Measurements from ENCODE around the gene LGALS13. TPM values are rescaled to one million over a fixed set of nuclear protein-coding genes. Genes with fewer than 3 reads are reported as not detected.

LGALS13 gene, protein sequence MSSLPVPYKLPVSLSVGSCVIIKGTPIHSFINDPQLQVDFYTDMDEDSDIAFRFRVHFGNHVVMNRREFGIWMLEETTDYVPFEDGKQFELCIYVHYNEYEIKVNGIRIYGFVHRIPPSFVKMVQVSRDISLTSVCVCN
- not detected for polyA plus RNA-seq
- long read RNA-seq, donor 1: 0 reads
- long read RNA-seq, donor 2: 0 reads
- long read RNA-seq, donor 3: 0 reads
- long read RNA-seq, donor 4: 0 reads
- long read RNA-seq, donor 5: 0 reads
- long read RNA-seq, donor 6, partial matches to known transcripts: 0 of 2 reads
- long read RNA-seq, donor 6, other reads (novel, unspliced or antisense): 0 of 2 reads
- long read RNA-seq, donor 7: 0 reads
- long read RNA-seq, donor 8: 0 reads
- long read RNA-seq, donor 9: 0 reads
- long read RNA-seq, donor 10: 0 reads
- long read RNA-seq, donor 11: 0 reads

GRCh38 chr19:39602224-39602623 is at the start of gene LGALS13:
Gene LGALS13, plus strand, starts transcription at chr19:39602524. Its CDS starts 45 bp downstream, at chr19:39602569.
- no peaks in the 10 kb centered on the region for H3K9me3 ChIP-seq (ENCODE audit: control insufficient read depth, low read depth, low read length)
- H3K36me3 ChIP-seq (ENCODE audit: control insufficient read depth, insufficient read depth, low read length): no peaks in the 10 kb centered on the region
- no peaks in the 10 kb centered on the region for H3K27me3 ChIP-seq (ENCODE audit: control insufficient read depth, insufficient read depth, low read length)
- no peak within 1 kb of the TSS for H3K27ac ChIP-seq (ENCODE audit: low read length)
- WGBS (ENCODE audit: insufficient coverage, low lambda C conversion rate): no CpG with 5 or more reads among the region's 5 CpGs
- H3K4me1 ChIP-seq (ENCODE audit: control insufficient read depth, insufficient read depth, low read length): no peaks in the 10 kb centered on the region
- H3K4me3 ChIP-seq (ENCODE audit: low read length): no peak within 1 kb of the TSS
- no peak for DNase-seq

DNA sequence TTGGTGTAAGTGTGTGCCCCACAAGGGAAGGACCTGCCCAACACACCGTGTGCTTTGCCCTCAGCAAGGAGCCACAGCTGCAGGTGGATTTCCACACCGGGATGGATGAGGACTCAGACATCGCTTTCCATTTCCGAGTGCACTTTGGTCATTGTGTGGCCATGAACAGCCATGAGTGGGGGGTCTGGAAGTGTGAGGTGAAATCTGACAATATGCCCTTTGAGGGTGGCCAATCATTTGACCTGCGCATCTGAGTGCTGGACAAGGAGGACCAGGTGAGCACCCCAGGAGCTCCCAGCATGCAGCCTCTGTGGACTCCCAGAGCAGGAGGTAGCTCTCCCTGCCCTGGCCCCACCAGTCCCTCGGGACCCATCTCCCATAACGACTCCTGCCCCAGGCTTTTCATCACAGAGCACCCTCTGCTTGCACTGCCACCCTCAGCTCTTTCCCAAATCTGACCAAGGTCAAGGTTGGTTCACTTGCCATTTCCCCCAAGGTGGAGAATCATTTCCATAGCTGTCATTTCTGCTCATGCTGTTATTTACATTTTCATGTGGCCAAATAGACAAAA is 49.2 kb upstream of the LGALS13 start:
- no peak for DNase-seq
- no CpG with 5 or more reads among the region's 7 CpGs for WGBS (ENCODE audit: insufficient coverage, low lambda C conversion rate)

GRCh38 chr19:39554701-39555311 is 47.5 kb upstream of the LGALS13 start:
- Histone ChIP-seq H3K4me3 (ENCODE audit: low read length) (no peak overlapping the region), H3K27ac (ENCODE audit: low read length) (no peak overlapping the region), H3K9me3 (ENCODE audit: control insufficient read depth, low read depth, low read length) (no peaks in the 10 kb centered on the region), H3K36me3 (ENCODE audit: control insufficient read depth, insufficient read depth, low read length) (no peaks in the 10 kb centered on the region), H3K27me3 (ENCODE audit: control insufficient read depth, insufficient read depth, low read length) (peaks cover 12% of the 10 kb centered on the region), H3K4me1 (ENCODE audit: control insufficient read depth, insufficient read depth, low read length) (no peaks in the 10 kb centered on the region)
- DNase-seq: no peak
- 80% methylated on average over 1 of the region's 4 CpGs for WGBS (ENCODE audit: insufficient coverage, low lambda C conversion rate)

More for the DNA sequence above, 49.2 kb upstream of the LGALS13 start:
- Histone ChIP-seq H3K27me3 (ENCODE audit: control insufficient read depth, insufficient read depth, low read length) (peaks cover 3% of the 10 kb centered on the region), H3K4me3 (ENCODE audit: low read length) (no peak overlapping the region), H3K9me3 (ENCODE audit: control insufficient read depth, low read depth, low read length) (no peaks in the 10 kb centered on the region), H3K4me1 (ENCODE audit: control insufficient read depth, insufficient read depth, low read length) (no peaks in the 10 kb centered on the region), H3K27ac (ENCODE audit: low read length) (no peak overlapping the region), H3K36me3 (ENCODE audit: control insufficient read depth, insufficient read depth, low read length) (no peaks in the 10 kb centered on the region)

- Histone ChIP-seq H3K4me3 (ENCODE audit: low read length) (no peak overlapping the region), H3K4me1 (ENCODE audit: control insufficient read depth, insufficient read depth, low read length) (no peaks in the 10 kb centered on the region), H3K36me3 (ENCODE audit: control insufficient read depth, insufficient read depth, low read length) (no peaks in the 10 kb centered on the region), H3K27ac (ENCODE audit: low read length) (no peak overlapping the region), H3K27me3 (ENCODE audit: control insufficient read depth, insufficient read depth, low read length) (peaks cover 13% of the 10 kb centered on the region), H3K9me3 (ENCODE audit: control insufficient read depth, low read depth, low read length) (no peaks in the 10 kb centered on the region)
- no peak for DNase-seq
- WGBS (ENCODE audit: insufficient coverage, low lambda C conversion rate): no CpG with 5 or more reads among the region's 1 CpG
These were observed 46.4 kb upstream of the LGALS13 start for GRCh38 chr19:39555883-39556282.

DNA sequence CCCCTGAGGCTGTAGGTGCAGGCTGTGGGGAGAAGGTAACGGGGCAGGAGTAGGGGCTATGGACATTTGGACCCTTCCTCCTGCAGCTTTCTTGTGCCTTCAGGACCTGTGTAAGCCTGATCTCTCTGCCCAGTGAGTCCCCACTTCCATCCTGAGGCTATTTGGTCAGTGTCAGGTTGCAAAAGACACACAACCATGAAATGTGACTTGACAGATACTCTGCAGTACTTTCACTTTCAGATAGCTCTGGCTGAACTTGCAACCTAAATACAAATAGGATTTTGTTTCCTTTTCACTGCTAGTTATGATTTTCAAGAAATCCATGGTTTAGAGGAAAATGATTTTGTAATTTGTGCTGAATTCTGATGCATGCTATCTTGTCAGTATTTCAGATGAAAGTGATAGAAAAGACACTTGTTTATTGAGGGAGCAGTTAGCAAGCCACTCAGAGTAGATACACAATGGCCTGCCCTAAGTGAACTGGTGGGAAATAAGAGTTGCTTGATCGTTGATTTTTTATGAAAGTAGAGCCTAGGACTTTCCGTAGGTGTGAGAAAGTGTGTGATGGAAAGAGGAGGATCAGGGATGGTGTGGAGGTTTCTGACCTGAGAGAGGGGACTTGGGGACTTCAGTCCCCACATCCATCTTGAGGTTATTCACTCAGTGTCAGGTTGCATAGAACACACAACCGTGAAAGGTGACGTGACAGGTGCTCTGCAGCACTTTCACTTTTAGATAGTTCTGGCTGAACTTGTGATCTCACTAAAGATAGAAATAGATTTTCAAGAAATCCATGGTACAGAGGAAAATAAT is 44.3 kb upstream of the LGALS13 start:
- Histone ChIP-seq H3K4me1 (ENCODE audit: control insufficient read depth, insufficient read depth, low read length) (no peaks in the 10 kb centered on the region), H3K27ac (ENCODE audit: low read length) (no peak overlapping the region), H3K36me3 (ENCODE audit: control insufficient read depth, insufficient read depth, low read length) (no peaks in the 10 kb centered on the region), H3K27me3 (ENCODE audit: control insufficient read depth, insufficient read depth, low read length) (peaks cover 13% of the 10 kb centered on the region), H3K9me3 (ENCODE audit: control insufficient read depth, low read depth, low read length) (no peaks in the 10 kb centered on the region), H3K4me3 (ENCODE audit: low read length) (no peak overlapping the region)
- no peak for DNase-seq
- 60% methylated on average over 1 of the region's 5 CpGs for WGBS (ENCODE audit: insufficient coverage, low lambda C conversion rate)

DNA sequence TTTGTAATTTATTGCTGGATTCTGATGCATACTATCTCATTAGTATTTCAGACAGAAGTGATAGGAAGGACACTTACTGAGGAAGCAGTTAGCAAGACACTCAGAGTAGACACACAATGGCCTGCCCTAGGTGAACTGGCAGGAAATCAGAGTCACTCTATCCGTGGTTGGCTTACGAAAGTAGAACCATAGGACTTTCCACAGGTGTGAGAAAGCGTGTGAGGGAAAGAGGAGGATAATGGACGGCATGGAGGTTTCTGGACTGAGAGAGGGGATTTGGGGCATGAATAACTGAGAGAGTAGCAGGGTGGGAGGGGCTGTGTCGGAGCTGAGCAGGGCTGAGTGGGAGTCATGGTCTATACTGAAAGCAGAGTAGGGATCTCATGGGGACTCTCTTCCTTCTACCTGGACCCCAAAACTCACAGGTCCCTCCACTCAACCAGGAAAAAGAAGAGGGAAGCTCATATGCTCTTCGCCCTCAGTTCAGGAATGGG is 43.7 kb upstream of the LGALS13 start:
- H3K4me1 ChIP-seq (ENCODE audit: control insufficient read depth, insufficient read depth, low read length): no peaks in the 10 kb centered on the region
- H3K36me3 ChIP-seq (ENCODE audit: control insufficient read depth, insufficient read depth, low read length): no peaks in the 10 kb centered on the region
- H3K9me3 ChIP-seq (ENCODE audit: control insufficient read depth, low read depth, low read length): no peaks in the 10 kb centered on the region
- H3K27me3 ChIP-seq (ENCODE audit: control insufficient read depth, insufficient read depth, low read length): peaks cover 13% of the 10 kb centered on the region
- H3K4me3 ChIP-seq (ENCODE audit: low read length): no peak overlapping the region
- H3K27ac ChIP-seq (ENCODE audit: low read length): no peak overlapping the region
- WGBS (ENCODE audit: insufficient coverage, low lambda C conversion rate): 100% methylated on average over 1 of the region's 6 CpGs
- no peak for DNase-seq

DNA sequence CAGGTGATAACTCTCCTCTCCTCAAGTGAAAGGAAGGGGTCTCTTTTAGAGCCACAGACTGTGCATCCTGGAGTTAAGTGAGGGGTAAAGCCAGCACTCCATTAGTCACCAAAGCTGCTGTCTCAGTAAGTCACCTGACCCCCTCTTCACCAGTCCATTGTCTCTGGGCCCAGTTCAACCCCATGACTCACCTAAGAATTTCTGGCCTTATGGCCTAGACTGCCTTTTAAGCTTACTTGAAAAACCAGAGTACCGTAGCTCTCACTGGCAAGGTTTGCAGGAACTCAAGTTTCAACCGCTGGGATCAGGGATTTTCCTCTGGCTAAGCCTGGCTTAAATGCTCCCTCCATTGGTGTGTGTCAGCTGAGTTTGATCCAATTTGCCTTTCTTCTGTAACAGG is 38.9 kb upstream of the LGALS13 start:
- Histone ChIP-seq H3K4me1 (ENCODE audit: control insufficient read depth, insufficient read depth, low read length) (no peaks in the 10 kb centered on the region), H3K9me3 (ENCODE audit: control insufficient read depth, low read depth, low read length) (no peaks in the 10 kb centered on the region), H3K27me3 (ENCODE audit: control insufficient read depth, insufficient read depth, low read length) (peaks cover 13% of the 10 kb centered on the region), H3K4me3 (ENCODE audit: low read length) (no peak overlapping the region), H3K27ac (ENCODE audit: low read length) (no peak overlapping the region), H3K36me3 (ENCODE audit: control insufficient read depth, insufficient read depth, low read length) (no peaks in the 10 kb centered on the region)
- no CpG with 5 or more reads among the region's 2 CpGs for WGBS (ENCODE audit: insufficient coverage, low lambda C conversion rate)
- DNase-seq: no peak

GRCh38 chr19:39566064-39566463 is 36.3 kb upstream of the LGALS13 start:
- H3K27ac ChIP-seq (ENCODE audit: low read length): no peak overlapping the region
- no peaks in the 10 kb centered on the region for H3K9me3 ChIP-seq (ENCODE audit: control insufficient read depth, low read depth, low read length)
- no peak overlapping the region for H3K4me3 ChIP-seq (ENCODE audit: low read length)
- WGBS (ENCODE audit: insufficient coverage, low lambda C conversion rate): 50% methylated on average over 2 of the region's 3 CpGs
- H3K4me1 ChIP-seq (ENCODE audit: control insufficient read depth, insufficient read depth, low read length): no peaks in the 10 kb centered on the region
- DNase-seq: no peak
- no peaks in the 10 kb centered on the region for H3K36me3 ChIP-seq (ENCODE audit: control insufficient read depth, insufficient read depth, low read length)
- peaks cover 3% of the 10 kb centered on the region for H3K27me3 ChIP-seq (ENCODE audit: control insufficient read depth, insufficient read depth, low read length)

GRCh38 chr19:39568604-39569003 is 33.7 kb upstream of the LGALS13 start:
- no peaks in the 10 kb centered on the region for H3K9me3 ChIP-seq (ENCODE audit: control insufficient read depth, low read depth, low read length)
- no peak overlapping the region for H3K4me3 ChIP-seq (ENCODE audit: low read length)
- DNase-seq: no peak
- WGBS (ENCODE audit: insufficient coverage, low lambda C conversion rate): no CpG with 5 or more reads among the region's 3 CpGs
- H3K27me3 ChIP-seq (ENCODE audit: control insufficient read depth, insufficient read depth, low read length): peaks cover 3% of the 10 kb centered on the region
- H3K4me1 ChIP-seq (ENCODE audit: control insufficient read depth, insufficient read depth, low read length): no peaks in the 10 kb centered on the region
- no peak overlapping the region for H3K27ac ChIP-seq (ENCODE audit: low read length)
- no peaks in the 10 kb centered on the region for H3K36me3 ChIP-seq (ENCODE audit: control insufficient read depth, insufficient read depth, low read length)

GRCh38 chr19:39582442-39582841 is 19.9 kb upstream of the LGALS13 start:
- H3K9me3 ChIP-seq (ENCODE audit: control insufficient read depth, low read depth, low read length): no peaks in the 10 kb centered on the region
- no peak overlapping the region for H3K27ac ChIP-seq (ENCODE audit: low read length)
- H3K36me3 ChIP-seq (ENCODE audit: control insufficient read depth, insufficient read depth, low read length): no peaks in the 10 kb centered on the region
- WGBS (ENCODE audit: insufficient coverage, low lambda C conversion rate): no CpG with 5 or more reads among the region's 4 CpGs
- H3K4me3 ChIP-seq (ENCODE audit: low read length): no peak overlapping the region
- DNase-seq: no peak
- no peaks in the 10 kb centered on the region for H3K4me1 ChIP-seq (ENCODE audit: control insufficient read depth, insufficient read depth, low read length)
- H3K27me3 ChIP-seq (ENCODE audit: control insufficient read depth, insufficient read depth, low read length): no peaks in the 10 kb centered on the region

Data from large intestine (tissue), 12 donors.